HG02763 (cell line): ENCODE measurements around the gene M1AP.
A peak's percentile ranks its signal among the peaks of the same experiment; 100 is the strongest.

Experiments
- ATAC-seq: cut with Tn5 transposase; IDR thresholded peaks from one replicate; pipeline ENCODE4 v1.9.1; 2021; ENCODE audit warnings: mild to moderate bottlenecking, moderate library complexity; ENCODE audit not compliant: unreplicated experiment

The M1AP gene, protein sequence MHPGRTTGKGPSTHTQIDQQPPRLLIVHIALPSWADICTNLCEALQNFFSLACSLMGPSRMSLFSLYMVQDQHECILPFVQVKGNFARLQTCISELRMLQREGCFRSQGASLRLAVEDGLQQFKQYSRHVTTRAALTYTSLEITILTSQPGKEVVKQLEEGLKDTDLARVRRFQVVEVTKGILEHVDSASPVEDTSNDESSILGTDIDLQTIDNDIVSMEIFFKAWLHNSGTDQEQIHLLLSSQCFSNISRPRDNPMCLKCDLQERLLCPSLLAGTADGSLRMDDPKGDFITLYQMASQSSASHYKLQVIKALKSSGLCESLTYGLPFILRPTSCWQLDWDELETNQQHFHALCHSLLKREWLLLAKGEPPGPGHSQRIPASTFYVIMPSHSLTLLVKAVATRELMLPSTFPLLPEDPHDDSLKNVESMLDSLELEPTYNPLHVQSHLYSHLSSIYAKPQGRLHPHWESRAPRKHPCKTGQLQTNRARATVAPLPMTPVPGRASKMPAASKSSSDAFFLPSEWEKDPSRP

DNA sequence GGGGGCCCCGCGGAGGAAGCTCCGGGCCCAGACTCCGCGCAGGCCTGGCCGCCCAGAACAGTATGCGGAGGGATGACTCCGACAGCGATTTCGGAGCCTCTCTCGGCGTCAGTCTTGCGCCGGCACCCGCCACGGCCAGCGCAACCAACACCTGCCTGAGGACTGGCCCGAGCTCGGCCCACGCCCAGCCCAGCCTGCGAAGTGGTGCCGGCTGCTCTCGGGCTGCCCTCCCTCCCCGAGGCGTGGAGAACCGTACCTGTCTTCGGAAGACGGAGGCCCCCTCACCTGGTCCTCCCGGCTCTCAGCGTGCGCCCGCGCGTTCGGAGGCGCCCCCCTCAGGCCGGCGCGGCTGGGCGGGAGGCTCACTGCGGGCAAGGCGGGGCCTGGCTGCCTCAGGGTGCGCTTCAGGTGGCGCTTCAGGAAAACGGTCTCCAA is at the start of gene M1AP:
M1AP (minus strand) TSS at position 322 of the 435 bp plus-strand sequence. CDS start 8,055 bp downstream, outside the sequence.
- no peak for ATAC-seq

DNA sequence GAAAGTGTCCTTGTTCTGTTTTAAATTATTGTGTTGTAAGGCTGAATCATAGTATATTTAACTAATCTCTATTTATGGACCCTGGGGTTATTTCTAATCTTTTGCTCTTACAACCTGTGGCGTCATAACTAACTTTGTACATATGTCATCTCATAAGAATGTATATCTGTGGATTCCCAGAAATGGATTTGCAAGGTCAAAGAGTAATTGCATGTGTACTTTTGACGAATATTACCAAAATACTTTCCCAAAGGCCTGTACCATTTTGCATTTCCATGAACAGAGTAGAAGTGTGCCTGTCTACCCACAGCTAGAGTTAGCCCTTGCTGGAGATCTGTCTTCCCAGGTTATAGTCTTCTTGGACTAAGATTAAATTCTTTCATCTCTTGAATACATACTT is 48.7 kb upstream of the M1AP start:
- no peak for ATAC-seq

DNA sequence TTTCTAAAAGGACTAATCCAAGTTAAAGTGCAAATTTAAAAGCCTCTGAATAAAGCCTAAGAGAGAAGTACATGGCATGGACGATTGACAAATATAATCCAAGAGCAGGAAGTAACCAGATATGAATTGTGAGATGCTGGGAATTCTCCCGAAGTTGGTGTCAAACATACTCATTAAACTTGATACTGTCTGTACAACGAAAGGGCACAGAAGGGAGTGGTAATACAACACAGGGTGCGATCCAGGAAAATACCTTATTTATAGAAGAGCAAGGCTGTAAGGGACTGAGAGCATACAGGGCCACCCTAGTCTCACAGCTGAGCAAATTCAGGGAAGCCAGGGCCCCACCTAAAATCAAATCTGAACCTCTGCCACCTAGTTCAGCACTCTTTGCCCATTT is 47.5 kb upstream of the M1AP start:
- ATAC-seq: no peak

DNA sequence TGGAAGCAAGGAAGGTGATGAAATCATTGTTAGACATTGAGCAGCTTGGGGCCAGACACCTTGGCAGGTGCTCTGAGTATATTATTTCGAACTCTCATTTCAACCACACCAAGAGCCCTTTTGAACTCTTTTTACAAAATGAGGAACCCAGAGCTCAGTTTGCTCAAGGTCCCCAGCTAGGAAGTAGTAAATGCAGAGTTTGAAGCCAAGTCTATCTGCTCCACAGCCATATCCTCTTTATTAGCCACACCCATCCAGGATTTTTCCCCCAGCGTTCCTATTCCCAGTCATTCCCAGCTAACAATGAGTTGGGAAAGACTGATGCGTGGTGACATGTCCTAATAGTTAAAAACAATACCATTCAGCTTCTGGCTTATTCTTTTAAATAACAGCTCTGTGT is 46.2 kb upstream of the M1AP start:
- ATAC-seq: no peak

DNA sequence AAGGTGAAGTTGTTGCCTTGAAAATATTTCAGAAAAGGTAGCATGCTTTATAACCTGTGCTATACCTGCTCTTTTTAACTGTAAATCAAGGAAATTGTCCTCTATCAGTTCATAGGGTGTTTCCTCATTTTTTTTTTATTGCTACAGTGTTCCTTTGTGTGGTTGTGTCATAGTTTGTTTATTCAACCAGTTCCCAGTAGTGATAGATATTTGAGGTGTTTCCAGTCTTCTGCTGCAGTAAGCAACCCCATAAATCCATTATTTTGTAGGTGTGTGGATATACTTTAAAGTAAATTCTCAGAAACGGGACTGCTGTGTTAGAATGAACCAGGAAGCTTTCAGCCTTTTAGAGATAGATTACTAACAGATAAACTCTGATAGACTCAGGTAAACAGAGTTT is 45.5 kb upstream of the M1AP start:
- no peak for ATAC-seq

DNA sequence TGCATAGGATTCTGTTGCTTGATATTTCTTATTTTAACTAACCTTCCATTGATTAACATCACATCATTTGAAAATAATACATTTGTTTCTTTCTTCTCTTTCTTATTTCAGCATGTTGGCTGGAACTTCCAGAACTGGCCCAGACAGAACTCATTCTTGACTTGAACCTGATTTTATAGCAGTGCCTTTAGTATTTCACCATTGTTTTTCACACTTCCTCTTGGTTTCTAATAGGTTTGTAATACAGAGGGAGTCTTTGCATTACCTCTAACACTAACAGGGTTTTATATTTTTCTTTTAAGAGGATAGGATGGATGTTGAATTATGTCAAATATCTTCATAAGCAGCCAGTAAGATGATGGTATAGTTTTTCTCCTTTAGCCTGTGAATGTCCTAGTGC is 45.1 kb upstream of the M1AP start:
- no peak for ATAC-seq

DNA sequence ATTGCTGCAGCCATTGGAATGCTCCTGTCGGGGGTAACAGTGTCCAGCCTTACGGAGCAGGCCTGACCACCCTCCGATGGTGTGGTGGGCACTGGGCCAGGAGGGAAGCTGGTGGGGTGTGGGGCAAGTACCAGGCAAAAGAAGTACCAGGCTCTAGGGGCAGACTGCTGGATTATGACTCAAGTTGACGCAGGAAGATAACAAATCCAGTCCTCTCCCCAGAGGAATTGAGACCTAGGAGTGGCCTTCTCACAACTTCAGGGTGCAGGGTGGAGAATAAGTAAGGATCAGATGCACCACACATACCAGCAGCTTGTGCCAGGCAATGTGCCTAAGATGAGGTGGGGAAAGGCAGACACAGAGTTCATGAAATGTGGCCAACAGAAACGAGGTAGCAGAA is 43.8 kb upstream of the M1AP start:
- no peak for ATAC-seq

DNA sequence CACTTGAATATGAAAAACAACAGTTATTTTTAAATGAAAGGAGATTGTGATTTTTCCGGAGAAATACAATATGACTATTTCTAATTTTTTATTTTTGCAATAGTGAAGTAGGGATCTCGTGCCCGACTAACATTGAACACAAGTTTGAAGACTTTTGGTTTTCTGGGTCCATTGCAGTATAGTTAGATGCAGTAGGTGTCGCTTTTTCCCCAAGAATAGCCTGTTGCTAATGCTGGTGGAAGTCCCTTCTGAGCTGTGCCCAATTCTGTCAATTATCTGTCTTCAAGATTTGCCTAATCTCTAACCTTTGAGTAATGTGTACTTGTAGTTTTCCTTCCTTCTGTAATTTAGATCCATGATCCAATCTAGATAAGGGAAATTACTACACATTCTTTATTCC is 42.4 kb upstream of the M1AP start:
- ATAC-seq: peak; percentile 56

DNA sequence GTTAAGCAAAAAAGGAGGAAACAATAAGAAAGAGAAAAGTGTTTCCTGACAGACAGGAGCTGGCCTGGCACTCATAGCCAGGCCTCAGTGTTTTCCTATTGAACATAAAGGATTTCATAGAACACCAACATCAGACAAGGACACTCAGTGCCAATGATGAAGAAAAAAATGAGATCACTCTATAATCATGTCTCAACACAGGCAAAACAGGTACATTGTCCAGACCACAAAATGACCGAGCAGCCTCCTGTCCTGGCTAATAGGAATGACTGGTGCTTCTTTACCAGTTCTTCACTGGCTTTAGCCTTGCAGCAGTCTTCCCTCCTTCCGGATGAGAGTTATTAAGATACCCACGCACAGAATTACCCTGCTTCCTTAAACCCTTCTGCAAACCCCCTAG is 41.5 kb upstream of the M1AP start:
- ATAC-seq: no peak

DNA sequence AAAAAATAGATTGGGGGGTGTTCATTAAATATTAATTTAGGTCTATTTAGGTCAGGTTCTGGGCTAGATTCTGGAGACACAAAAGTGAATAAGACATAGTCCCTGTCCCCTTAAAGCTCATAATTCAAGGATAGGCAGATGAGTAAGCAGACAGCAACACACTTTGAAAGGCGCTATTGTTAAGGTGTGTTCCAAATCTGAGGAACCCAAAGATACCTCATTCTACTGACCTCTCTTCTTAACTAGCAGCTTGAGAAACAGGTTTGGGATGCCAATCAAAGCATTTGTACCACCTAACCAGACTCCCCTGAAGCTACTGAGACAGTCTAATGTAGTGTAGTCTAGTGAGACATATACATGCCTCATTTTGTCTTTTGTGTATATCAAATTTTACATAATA is 40.8 kb upstream of the M1AP start:
- ATAC-seq: no peak

DNA sequence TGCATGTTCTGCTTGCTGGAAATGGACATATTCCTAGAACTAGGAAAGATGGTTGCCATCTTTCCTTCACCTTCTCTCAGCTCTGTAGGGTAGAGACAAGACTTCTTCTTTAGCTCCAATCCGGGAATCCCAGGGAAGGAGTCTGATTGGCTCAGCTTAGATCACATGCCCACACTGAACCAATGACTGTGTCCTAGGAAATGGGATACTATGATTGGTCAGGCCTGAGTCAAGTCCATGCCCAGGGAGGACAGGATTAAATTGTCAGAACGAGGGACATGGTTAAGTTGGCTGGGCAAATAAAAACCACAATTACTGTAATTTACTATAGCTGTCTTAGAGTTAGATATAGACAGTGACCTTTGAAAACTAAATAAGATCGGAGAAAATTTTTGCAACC is 37.3 kb upstream of the M1AP start:
- ATAC-seq: no peak

DNA sequence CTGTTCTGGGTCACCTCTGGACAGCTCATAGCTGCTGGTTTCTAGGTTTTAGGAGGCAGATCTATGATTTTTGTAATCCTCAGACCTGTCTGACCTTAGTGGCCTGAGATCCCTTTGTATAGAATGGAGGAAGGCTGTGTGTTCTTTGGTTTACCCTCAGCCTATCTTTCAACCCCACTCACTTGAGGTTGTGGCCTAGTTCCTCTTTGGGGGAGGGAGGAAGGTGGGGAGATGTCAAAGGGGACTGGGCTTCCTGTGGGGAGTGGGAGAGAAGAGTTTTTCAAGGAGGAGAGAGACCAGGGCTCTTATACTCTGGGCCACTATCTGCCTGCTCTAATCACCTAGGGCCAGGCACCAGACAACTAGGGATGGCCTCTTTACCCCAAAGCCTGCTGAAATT is 34.4 kb upstream of the M1AP start:
- ATAC-seq: no peak

DNA sequence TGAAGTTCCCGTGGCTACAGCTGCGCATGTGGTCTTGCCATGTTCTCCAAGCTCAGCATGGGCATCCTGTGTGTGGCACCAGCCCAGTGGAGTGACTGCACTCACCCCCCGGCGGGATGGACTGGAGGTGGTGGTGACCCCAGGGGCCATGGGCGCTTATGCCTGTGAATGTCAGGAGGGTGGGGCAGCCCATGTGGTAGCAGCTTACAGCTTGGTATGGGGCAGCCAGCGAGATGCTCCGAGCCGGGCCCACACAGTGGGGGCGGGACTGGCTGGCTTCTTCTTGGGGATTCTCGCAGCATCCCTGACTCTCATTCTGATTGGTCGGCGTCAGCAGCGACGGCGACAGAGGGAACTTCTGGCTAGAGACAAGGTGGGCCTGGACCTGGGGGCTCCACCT is 31.5 kb upstream of the M1AP start:
- no peak for ATAC-seq

DNA sequence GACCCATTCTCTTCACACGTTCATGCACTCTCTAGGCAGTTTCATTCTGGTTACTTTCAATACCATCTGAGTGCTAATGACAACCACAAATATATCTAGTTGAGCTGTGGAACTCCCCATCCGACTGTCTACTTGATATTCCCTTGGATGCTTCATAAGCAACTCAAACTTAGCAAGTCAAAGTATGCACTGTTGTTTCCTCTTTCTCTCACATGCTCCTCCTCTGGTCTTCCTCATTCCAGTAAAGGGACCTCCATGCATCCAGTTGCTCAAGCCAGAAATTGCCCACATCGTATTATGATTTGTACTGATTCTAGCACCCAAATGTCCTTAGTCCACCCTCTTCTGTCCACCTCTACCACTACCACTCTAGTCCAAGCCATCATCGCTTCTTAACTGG is 28.2 kb upstream of the M1AP start:
- no peak for ATAC-seq

DNA sequence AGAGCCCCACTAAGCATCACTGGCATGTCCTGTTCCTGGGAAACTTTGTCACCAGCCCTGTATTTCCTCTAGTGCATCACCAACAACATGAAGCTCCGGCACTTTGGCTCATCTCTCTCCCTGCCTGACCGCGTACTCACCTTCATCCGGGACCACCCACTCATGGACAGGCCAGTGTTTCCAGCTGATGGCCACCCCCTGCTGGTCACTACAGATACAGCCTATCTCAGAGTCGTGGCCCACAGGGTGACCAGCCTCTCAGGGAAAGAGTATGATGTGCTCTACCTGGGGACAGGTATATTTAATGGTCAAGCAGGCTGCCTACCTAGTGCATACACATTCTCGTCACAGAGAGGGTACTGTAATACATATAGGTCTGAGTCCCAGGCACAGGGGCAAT is 27.0 kb upstream of the M1AP start:
- ATAC-seq: no peak

DNA sequence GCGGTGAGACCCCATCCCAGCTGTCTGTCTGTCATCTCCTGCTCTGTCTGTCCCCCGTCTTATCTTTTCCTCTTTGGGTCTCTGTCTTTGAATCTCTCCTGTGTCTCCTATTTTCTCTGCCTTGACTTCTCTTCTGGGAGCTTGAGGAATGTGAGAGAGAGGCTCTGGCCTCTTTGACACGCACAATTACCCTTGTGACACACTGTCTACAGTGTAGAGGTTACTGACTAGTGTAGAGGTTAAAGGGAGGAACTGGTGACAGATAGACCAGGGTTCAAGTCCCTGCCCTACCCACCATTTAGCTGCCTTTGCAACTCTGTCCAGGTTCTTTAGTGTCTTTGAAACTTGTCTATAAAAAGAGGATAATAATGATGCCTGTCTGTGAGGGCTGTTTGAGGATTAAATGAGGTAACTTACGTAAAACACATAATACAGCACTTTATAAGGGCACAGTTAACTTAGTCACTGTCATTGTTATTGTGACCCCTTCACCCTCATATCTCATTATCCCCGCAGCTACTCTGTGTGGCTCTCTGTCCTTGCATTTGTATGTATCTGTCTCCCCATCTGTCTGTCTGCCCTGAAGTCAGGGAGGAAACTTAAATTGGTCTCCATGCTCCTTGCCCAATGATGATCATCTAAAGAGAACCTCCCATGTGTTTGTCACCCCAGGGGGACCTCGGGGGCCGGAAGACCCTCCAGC is 25.8 kb upstream of the M1AP start:
- no peak for ATAC-seq

DNA sequence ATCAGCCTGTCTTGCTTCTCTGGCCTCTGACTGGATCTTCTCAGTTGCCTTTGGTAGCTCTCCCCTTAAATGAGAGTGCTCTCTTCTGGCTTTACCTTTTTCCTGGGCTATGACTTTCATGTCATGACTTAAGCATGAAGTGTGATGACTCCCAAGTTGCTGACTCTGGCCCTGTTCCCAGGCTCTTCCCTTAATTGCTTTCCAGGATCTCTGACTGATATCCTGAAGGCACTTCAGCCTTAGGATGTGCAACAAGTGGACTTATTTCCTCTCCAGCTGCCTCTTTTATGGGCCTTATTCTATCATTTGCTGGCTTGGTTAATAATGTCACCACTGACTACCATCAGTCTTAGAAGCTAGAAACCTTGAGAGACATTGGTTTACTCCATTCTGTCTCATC is 23.3 kb upstream of the M1AP start:
- no peak for ATAC-seq

DNA sequence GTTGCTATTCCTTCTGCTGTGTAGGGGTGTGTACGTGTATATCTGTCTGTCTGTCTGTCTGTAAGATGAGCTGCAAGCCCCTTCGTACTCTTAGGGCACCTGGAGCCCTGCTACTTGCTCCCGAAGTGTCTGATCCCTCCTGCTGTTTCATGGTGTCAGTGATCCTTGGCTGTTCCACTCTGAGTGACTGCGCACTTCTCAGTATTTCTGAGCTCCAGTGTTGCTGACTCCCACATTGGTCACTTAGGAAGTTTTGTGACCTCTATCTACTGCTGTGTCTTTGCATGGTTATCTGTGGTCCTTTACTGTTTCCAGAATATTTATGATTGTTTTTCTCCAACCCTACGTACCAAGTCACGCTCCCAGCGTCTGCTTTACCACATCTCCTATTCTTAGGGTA is 22.1 kb upstream of the M1AP start:
- ATAC-seq: no peak

DNA sequence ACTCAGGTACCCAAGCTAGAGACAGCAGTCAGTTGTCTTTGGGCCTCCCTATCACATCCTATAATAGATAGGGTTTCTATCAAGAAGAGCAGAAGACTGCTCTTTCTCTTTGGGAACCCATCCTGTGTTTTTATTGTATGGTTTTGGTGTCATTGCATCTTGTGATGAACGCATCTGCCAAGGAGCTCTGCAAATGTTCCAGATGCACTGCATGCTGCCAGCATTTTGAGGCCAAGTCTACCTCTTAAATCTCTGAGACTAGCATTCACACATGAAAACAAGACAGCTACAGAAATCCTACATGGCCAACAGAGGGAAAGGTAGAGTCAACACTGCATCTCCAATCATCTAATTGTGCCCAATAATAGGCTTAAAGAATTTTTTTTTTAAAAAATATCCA is 20.0 kb upstream of the M1AP start:
- ATAC-seq: no peak

DNA sequence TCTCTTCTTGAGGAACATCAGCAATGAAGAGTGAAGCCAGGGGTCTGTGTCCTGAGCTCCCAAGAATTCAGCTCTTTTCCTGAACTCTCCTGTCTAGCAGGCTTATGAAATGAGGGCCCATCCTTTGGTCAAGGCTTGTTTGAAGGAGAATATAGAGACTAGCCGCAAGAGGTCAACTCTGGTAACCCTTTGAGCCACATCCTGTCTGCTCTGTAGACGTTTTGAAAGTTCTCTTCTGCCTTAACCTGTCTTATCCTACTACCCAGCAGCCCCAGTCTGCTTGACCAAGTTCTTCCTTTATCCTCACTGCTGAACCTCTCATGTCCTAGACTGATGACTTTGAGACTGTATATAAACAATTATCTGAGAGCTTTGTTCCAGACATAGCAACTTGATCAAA is 11.3 kb upstream of the M1AP start:
- no peak for ATAC-seq

DNA sequence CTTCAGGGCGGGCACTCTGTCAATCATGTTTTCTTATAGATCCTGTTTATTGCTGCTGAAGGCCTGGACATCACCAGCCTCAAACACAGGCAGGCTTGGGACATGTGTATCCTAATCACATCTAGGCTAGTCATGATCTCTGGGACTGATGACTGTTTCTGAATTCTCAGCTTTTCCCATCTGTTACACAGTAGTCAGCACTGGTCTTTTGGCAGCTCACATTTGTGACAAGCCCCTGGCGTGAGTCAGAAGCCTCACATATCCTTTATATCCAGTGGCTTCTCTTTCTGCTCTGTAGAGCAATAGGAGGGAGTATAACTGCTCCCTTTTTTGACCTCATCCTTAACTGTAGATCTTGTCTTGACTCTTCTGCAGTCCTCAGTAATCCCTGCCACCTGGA is 10.4 kb upstream of the M1AP start:
- ATAC-seq: no peak

DNA sequence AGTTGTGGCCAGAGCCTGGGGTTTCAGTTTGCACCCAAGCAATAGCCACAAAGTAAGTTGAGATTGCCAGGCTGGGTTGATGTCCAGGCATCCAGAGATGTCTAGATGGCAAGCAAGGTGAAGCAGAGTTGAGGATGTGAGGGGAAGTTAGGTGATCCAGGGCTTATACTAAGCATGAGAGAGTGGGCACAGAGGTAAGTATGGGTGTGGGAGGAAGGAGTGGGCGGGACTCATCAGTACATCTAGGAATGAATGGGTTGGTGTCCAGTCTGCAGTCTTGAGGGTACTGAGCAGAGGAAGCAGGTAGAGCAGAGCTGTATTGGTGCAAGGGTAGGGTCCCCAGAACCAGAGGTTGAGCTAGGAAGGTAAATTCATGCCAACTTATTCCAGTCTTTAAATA is 7.4 kb upstream of the M1AP start:
- no peak for ATAC-seq
